Esophagus squamous epithelium (tissue), 5 donors: ENCODE measurements around the gene DBNDD1. TPM values are rescaled to one million over a fixed set of nuclear protein-coding genes. Genes with fewer than 3 reads are reported as not detected.
A peak's percentile ranks its signal among the peaks of the same experiment; 100 is the strongest.

ENCODE experiments used
- DNase-seq: peaks from one replicate; lab custom pipeline; 2025; lab: John Stamatoyannopoulos, UW
- H3K27ac ChIP-seq, 4 donors: fragments of 200-600 bp; sonication (generic); one replicate each; pipeline ENCODE4 v1.5.1; 2016 to 2019; ENCODE audit warnings: mild to moderate bottlenecking in 1 of 4
- H3K27me3 ChIP-seq, 4 donors: fragments of 200-600 bp; sonication (generic); 1 replicate in 3 of 4; 2 replicates in 1 of 4; pipeline versions ENCODE4 v1.5.1 to v1.6.0; 2017 to 2021; ENCODE audit warnings: antibody characterized with exemption in 1 of 4
- H3K36me3 ChIP-seq, 3 donors: fragments of 200-600 bp; sonication (generic); one replicate each; pipeline ENCODE4 v1.5.1; 2016 to 2019
- H3K4me1 ChIP-seq, 3 donors: fragments of 200-600 bp; sonication (generic); one replicate each; pipeline ENCODE4 v1.5.1; 2017 to 2019
- H3K4me3 ChIP-seq, 4 donors: fragments of 200-600 bp; sonication (generic); 1 replicate in 3 of 4; 2 replicates in 1 of 4; pipeline ENCODE4 v1.5.1; 2016 to 2019; ENCODE audit warnings: mild to moderate bottlenecking in 2 of 4, moderate library complexity in 1 of 4
- H3K9me3 ChIP-seq, 3 donors: fragments of 200-600 bp; sonication (generic); one replicate each; pipeline ENCODE4 v1.5.1; 2016 to 2019
- POLR2A ChIP-seq, 4 donors: fragments of 450-650 bp; IDR thresholded peaks; one replicate each; pipeline ENCODE4 v1.6.1; 2017; ENCODE audit warnings: antibody characterized with exemption in 4 of 4, mild to moderate bottlenecking in 4 of 4, moderate library complexity in 3 of 4
- WGBS, 2 donors: methylation state at CpG; one replicate each; pipeline ENCODE4 v1.1.5; 2018; 5-methylcytosine and 5-hydroxymethylcytosine counted together
- intact Hi-C: fragments of 100-400 bp; cut with DNase I; formaldehyde crosslinking; loops from one replicate; pipeline ENCODE4 v1.15.0; 2022
- total RNA-seq, 4 donors: library from RNA; depleted of rRNA; stranded (reverse); fragments of >200 nt; gene quantifications; one replicate each; pipeline ENCODE4 v1.1.0, GENCODE V29; 2016
- TF ChIP-seq, protein P1 (sequence below), 6 experiments: fragments of 450-650 bp in 4 of 6; fragments of 200-600 bp in 2 of 6; sonication (generic) in 2 of 6; IDR thresholded peaks; one replicate each; pipeline ENCODE4 v1.5.1; 2016 to 2019; ENCODE audit warnings: antibody characterized with exemption in 6 of 6, mild to moderate bottlenecking in 4 of 6, moderate library complexity in 4 of 6
- donor health status: DM: yes; HTN: yes; CAD: no.

The DBNDD1 gene
- total RNA-seq, 4 donors from 2014 or later = 5.8 to 29.2 (median 12.7) TPM

GRCh38 chr16:90027611-90028010 lies 8.4 kb upstream of the DBNDD1 start:
- H3K4me3 ChIP-seq = no peak overlapping the region
- peaks cover 0 to 49% (median 7%) of the 10 kb centered on the region in 3 donors for H3K36me3 ChIP-seq
- no peaks in the 10 kb centered on the region for H3K27me3 ChIP-seq
- H3K27ac ChIP-seq = no peak overlapping the region
- H3K4me1 ChIP-seq = peaks cover 6 to 16% (median 10%) of the 10 kb centered on the region in 3 donors
- intact Hi-C loops = no loop called here
- TF ChIP-seq, protein P1, sequence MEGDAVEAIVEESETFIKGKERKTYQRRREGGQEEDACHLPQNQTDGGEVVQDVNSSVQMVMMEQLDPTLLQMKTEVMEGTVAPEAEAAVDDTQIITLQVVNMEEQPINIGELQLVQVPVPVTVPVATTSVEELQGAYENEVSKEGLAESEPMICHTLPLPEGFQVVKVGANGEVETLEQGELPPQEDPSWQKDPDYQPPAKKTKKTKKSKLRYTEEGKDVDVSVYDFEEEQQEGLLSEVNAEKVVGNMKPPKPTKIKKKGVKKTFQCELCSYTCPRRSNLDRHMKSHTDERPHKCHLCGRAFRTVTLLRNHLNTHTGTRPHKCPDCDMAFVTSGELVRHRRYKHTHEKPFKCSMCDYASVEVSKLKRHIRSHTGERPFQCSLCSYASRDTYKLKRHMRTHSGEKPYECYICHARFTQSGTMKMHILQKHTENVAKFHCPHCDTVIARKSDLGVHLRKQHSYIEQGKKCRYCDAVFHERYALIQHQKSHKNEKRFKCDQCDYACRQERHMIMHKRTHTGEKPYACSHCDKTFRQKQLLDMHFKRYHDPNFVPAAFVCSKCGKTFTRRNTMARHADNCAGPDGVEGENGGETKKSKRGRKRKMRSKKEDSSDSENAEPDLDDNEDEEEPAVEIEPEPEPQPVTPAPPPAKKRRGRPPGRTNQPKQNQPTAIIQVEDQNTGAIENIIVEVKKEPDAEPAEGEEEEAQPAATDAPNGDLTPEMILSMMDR (IDR thresholded peaks at IDR 0.05) = no peak
- no peak for TF ChIP-seq POLR2A (IDR thresholded peaks at IDR 0.05)
- no peaks in the 10 kb centered on the region for H3K9me3 ChIP-seq
- no peak for DNase-seq
- 90 to 92% methylated on average over 9 to 15 of the region's 17 CpGs for WGBS, 2 donors

- Histone ChIP-seq H3K4me3 (no peak overlapping the region), H3K36me3 (peaks cover 0 to 35% (median 0%) of the 10 kb centered on the region in 3 donors), H3K4me1 (peaks cover 10 to 23% (median 11%) of the 10 kb centered on the region in 3 donors), H3K27me3 (no peaks in the 10 kb centered on the region), H3K27ac (no peak overlapping the region), H3K9me3 (no peaks in the 10 kb centered on the region)
- no peak for DNase-seq
- 62 to 74% methylated on average over 8 of the region's 8 CpGs for WGBS, 2 donors
- intact Hi-C loops = no loop called here
- TF ChIP-seq, protein P1 (IDR thresholded peaks at IDR 0.05) = no peak
- TF ChIP-seq POLR2A (IDR thresholded peaks at IDR 0.05) = no peak
Measured at GRCh38 chr16:90026135-90026534, 6.9 kb upstream of the DBNDD1 start.

DNA sequence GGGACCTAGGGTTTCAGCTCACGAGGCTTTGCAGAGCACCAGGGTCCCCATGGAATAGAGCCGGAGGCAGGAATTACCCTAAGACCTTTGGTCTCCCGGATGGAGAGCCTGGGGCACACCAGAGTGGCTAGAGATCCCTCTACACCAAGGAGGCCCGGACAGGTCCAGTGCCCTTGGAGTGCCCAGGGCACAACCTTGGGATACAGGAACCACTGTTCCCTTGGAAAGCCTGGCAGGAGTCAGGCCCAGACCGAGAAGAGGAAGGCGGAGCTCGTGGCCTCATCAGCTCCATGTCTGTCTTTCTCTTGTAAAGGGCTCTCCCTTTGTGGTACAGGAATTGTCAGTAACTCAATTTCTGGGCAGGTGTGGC lies 3.8 kb upstream of the DBNDD1 start:
- intact Hi-C loops = no loop called here
- Histone ChIP-seq H3K27me3 (peaks cover 0 to 9% (median 0%) of the 10 kb centered on the region in 4 donors), H3K36me3 (peaks cover 0 to 9% (median 0%) of the 10 kb centered on the region in 3 donors), H3K9me3 (no peaks in the 10 kb centered on the region), H3K4me1 (peaks cover 26 to 49% (median 26%) of the 10 kb centered on the region in 3 donors), H3K4me3 (peak overlapping the region; percentile 67 to 89 (median 72)), H3K27ac (peak overlapping the region; percentile 64 to 82 (median 75))
- DNase-seq = no peak
- TF ChIP-seq, protein P1 (IDR thresholded peaks at IDR 0.05) = no peak
- TF ChIP-seq POLR2A (IDR thresholded peaks at IDR 0.05) = no peak
- WGBS, 2 donors = 0 to 54% methylated on average over 1 to 3 of the region's 7 CpGs

DNA sequence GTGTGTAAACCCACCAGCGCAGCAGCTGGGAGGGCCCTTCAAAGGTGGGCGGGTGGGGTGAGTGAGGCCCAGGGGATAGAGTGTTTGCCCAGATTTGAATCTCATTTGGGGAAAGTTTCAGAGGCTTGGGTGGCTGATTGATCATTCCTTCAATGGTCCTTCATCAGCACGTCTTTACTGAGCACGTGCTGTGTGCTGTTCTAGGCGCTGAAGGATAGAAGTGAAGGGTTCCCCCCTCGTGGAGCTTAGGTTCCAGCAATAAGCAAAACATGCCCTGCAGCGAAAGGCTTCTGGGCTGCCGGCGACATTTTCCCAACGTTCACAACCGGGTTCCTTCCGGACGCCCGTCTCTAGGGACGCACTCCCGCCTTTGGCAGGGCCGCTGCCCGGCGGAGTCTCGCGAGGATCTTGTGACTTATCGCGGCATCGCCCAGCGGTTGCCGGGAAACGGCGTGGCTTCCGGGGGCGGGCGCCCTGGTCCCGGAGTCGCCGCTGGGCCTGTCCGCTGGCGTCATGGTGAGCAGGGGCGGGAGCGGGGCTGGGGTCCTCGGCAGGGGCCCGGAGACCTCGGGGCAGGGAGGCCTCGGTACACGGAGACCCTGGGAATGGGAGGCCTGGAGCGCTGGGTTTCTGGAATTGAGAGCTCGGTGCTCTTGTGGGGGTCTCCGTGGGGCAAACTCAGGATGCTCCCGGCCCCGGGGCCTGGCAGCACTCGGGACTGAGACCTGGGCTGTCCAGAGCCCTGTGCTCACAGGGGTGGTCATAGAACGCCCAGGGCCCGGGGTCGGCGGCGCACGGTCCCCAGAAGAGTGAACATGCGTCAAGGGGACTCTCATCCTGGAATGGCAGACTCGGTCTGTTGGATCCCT lies 3.2 kb upstream of the DBNDD1 start:
- H3K27me3 ChIP-seq = peaks cover 0 to 9% (median 0%) of the 10 kb centered on the region in 4 donors
- peaks cover 0 to 5% (median 0%) of the 10 kb centered on the region in 3 donors for H3K36me3 ChIP-seq
- no peaks in the 10 kb centered on the region for H3K9me3 ChIP-seq
- H3K27ac ChIP-seq = peak overlapping the region; percentile 64 to 82 (median 75)
- intact Hi-C loops = no loop called here
- DNase-seq = no peak
- TF ChIP-seq, protein P1 (IDR thresholded peaks at IDR 0.05) = peak in 1 of 6 experiments; percentile 8
- peak in 1 of 4 donors; percentile 12 for TF ChIP-seq POLR2A (IDR thresholded peaks at IDR 0.05)
- H3K4me1 ChIP-seq = peaks cover 26 to 50% (median 26%) of the 10 kb centered on the region in 3 donors
- 17 to 40% methylated on average over 4 to 9 of the region's 57 CpGs for WGBS, 2 donors
- H3K4me3 ChIP-seq = peak overlapping the region; percentile 67 to 89 (median 72)

GRCh38 chr16:90020838-90021382 lies 1.7 kb upstream of the DBNDD1 start:
- 67 to 75% methylated on average over 1 to 2 of the region's 2 CpGs for WGBS, 2 donors
- peaks cover 26 to 50% (median 26%) of the 10 kb centered on the region in 3 donors for H3K4me1 ChIP-seq

More at GRCh38 chr16:90020838-90021382, 1.7 kb upstream of the DBNDD1 start:
- Histone ChIP-seq H3K4me3 (no peak overlapping the region), H3K27ac (no peak overlapping the region), H3K27me3 (peaks cover 0 to 9% (median 0%) of the 10 kb centered on the region in 4 donors), H3K9me3 (no peaks in the 10 kb centered on the region), H3K36me3 (no peaks in the 10 kb centered on the region)
- intact Hi-C loops = no loop called here
- no peak for DNase-seq
- no peak for TF ChIP-seq POLR2A (IDR thresholded peaks at IDR 0.05)
- TF ChIP-seq, protein P1 (IDR thresholded peaks at IDR 0.05) = no peak
